Measurements from ENCODE around the gene GPX3.

The GPX3 gene

GRCh38 chr5:151051066-151051930 is 30.9 kb downstream of the GPX3 start:
- TF ChIP-seq POLR2A (IDR thresholded peaks at IDR 0.05; ENCODE audit: low read depth, low read length), result no peak
- DNase-seq (ENCODE audit: insufficient read length, low spot score) (peak; percentile 64), FAIRE-seq (no peak)

- FAIRE-seq (no peak), DNase-seq (ENCODE audit: insufficient read length, low spot score) (no peak)
- no peak for TF ChIP-seq POLR2A (IDR thresholded peaks at IDR 0.05; ENCODE audit: low read depth, low read length)
Measured at GRCh38 chr5:151051931-151052608, 31.7 kb downstream of the GPX3 start.

DNA sequence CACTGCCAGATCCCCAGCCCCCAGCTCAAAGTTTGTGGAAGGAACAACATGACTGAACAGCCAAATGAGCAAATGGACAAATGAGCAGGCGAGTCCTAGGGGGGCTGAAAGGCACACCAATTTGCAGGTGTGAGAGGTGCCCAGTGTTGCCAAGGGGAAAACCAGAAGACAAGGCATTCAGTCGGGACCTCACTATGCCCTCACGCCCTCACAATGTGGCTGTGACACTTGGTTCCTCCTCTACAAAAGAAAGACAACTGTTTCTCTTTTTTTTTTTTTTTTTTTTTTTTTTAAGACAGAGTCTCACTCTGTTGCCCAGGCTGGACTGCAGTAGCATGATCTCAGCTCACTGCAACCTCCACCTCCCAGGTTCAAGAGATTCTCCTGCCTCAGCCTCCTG is 32.4 kb downstream of the GPX3 start:
- no peak for TF ChIP-seq POLR2A (IDR thresholded peaks at IDR 0.05; ENCODE audit: low read depth, low read length)
- DNase-seq (ENCODE audit: insufficient read length, low spot score) (no peak), FAIRE-seq (no peak)

DNA sequence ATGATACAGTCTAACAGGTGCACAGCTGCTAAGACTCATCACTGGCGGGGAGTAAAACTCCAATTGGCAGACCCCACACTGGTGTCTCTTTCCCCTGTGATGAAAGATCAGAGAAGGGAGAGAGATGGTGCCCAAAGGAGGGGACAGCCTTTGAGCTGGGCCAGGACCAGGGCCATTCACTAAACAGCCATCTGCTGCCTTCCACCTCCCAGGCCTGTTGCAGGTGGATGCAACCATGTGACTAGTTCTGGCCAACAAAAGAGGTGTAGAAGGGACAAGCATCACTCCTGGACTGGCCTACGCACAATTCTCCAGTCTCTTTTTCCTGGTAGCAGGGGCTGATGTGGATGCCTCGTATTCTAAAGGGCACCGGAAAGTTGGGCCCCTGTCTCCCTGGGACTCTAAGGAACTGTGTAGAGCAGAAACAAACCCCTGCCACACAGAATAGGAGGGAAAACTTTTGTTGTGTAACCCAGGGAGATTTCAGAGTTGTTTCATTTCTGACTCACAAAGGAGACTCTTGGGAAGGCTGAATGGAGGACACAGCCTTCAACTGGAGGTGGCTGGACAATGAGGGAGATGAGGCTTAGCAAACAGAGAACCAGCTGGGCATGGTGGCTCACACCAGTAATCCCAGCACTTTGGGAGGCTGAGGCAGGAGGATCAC is 33.5 kb downstream of the GPX3 start:
- no peak for DNase-seq (ENCODE audit: insufficient read length, low spot score)
- FAIRE-seq, result no peak
- no peak for TF ChIP-seq POLR2A (IDR thresholded peaks at IDR 0.05; ENCODE audit: low read depth, low read length)

DNA sequence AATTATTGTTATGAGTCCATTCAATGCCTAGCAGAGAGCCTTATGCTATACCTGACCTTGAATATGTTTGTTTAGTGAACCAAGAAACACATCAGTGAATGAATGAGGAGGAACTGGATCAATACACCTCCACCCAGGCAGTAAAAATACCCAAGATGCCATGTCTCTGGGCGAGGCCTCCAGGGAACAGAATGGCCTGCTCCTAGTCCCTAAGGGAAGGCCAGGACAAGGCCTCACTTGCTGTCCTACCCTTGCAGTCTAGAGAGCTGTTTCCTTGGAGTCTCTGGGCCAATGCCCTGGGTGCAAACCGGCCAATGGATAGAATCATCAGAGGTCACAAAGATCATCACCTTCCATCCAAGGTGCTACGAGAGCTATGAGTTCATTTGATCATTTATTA is 34.3 kb downstream of the GPX3 start:
- DNase-seq (ENCODE audit: insufficient read length, low spot score) (no peak), FAIRE-seq (no peak)
- TF ChIP-seq POLR2A (IDR thresholded peaks at IDR 0.05; ENCODE audit: low read depth, low read length), result no peak

DNA sequence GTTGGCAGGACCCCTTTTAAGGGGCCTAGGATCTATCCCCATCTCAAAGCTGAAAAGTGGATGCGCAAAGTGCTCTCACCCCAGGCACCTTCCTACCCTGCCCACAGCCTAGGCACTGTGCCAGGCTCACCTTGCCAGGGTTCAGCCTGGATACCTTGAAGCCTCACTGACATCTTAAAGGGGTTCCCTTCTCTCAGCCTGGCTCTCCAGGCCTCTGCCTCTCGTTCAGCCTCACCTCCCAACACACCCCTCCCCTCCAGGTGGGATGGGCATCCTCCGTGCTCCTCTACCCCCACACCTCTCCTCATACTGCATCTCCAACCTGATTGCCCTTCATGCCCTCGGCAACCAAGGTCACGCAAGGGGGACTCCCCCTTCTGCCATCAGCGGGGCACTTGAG is 34.9 kb downstream of the GPX3 start:
- DNase-seq (ENCODE audit: insufficient read length, low spot score), result no peak
- TF ChIP-seq POLR2A (IDR thresholded peaks at IDR 0.05; ENCODE audit: low read depth, low read length), result no peak
- no peak for FAIRE-seq

GRCh38 chr5:151056379-151057325 is 36.3 kb downstream of the GPX3 start:
- no peak for TF ChIP-seq POLR2A (IDR thresholded peaks at IDR 0.05; ENCODE audit: low read depth, low read length)
- FAIRE-seq (no peak), DNase-seq (ENCODE audit: insufficient read length, low spot score) (no peak)

DNA sequence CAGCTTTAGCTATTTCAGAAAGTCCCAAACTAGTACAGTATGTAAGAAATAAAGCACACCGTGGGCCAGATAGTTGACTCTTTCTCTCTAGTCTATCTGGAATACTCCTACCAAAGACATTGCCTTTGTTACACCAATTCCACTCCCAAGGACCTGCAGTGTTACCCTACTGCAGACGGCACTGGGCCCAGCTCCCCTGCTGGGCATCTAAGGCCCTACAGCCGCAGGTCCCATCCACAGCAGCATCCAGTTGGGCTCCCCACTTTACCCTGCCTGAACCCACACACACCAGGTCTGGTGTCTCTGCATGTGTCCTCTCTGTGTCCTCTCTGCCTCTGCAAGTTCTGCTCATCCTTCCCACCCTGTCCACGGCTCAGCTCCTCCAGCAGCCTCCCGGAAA is 37.9 kb downstream of the GPX3 start:
- no peak for DNase-seq (ENCODE audit: insufficient read length, low spot score)
- FAIRE-seq, result no peak
- TF ChIP-seq POLR2A (IDR thresholded peaks at IDR 0.05; ENCODE audit: low read depth, low read length), result no peak

DNA sequence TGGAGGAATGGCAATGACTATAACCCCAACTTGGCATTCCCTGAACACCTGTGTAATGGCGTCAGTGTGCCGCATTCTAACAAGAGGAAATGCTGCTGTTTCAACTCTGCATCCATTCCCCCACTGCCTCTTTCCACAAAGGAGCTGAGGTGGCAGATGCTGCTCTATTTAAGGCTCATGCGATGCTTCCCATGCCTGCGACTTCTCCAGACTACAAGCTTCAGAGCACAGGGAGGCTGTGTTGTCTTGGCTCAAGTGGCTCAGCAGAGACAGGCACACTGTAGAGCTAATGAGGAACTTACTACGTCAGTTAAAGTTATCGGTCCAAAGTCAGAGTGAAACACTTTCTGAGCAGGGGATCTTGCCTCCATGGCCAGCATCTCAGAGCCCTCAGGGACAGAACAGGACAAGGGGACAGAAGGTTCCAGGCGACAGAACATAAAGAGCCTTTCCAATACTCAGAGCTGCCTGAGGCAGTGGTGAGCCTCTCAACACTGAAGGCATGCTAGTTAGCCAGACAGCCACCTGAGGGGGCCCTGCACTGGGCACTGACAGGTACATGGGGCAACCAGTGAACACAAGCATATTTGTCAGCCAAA is 38.6 kb downstream of the GPX3 start:
- DNase-seq (ENCODE audit: insufficient read length, low spot score), result no peak
- no peak for FAIRE-seq

DNA sequence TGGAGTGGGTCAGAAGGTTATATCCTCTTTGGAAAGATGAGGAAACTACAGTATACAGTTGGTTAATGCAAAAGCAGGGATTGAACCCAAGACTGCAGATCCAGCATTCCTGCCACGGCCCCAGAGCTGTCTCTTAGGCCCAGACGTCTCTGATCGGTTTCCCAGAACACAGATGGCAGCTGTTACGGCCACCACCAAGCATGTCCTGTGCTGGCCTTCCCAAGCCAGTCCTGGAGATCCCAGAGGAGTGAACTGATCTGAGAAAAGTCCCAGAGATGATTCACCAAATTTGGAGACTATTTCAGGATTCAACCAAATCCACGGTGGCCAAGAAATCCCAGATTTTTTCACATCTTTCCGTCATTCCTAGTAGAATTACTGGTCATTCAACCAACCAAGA is 40.4 kb downstream of the GPX3 start:
- no peak for FAIRE-seq
- no peak for DNase-seq (ENCODE audit: insufficient read length, low spot score)
- TF ChIP-seq POLR2A (IDR thresholded peaks at IDR 0.05; ENCODE audit: low read depth, low read length), result no peak

More for the DNA sequence above, 38.6 kb downstream of the GPX3 start:
- TF ChIP-seq POLR2A (IDR thresholded peaks at IDR 0.05; ENCODE audit: low read depth, low read length), result no peak

DNA sequence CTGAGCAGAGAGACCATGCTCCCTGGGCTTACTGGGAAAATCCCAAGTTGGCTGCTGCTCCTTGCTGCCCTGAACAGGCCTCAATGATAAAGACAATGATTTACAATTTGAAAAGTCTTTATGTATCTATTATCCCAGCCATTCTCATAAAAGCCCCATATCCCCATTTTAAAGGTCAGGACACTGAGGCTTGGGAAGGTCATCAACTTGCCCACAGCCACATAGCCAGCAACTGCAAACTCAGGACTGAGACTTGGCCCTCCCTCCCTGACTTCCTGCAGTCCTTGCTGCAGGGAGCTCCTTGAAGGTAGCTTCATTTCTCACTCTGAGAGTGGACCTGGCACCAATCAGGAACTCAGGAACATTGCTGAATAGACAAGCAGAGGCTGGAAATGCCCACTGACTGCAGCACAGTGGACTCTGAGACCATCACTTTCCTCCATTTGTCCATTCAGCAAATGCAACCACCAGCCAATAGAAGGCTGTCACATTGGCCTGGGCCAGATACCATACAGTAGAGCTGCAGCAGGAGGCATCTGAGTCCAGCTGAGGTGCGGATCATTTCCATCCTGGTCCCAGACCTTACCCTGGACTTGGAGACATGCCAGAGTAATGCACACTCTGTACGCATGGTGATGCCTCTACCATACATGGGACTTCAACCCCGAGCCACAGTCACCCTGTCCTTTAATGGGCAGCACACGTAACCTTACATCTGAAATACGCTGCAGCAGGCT is 42.2 kb downstream of the GPX3 start:
- FAIRE-seq, result no peak
- TF ChIP-seq POLR2A (IDR thresholded peaks at IDR 0.05; ENCODE audit: low read depth, low read length), result no peak
- no peak for DNase-seq (ENCODE audit: insufficient read length, low spot score)

- peak; percentile 75 for DNase-seq (ENCODE audit: insufficient read length, low spot score)
- no peak for FAIRE-seq
- no peak for TF ChIP-seq POLR2A (IDR thresholded peaks at IDR 0.05; ENCODE audit: low read depth, low read length)
Measured at GRCh38 chr5:151063142-151063989, 43.0 kb downstream of the GPX3 start.

All from H54 (cell line).